IMR-90 (cell line): ENCODE measurements around the gene DSC2. TPM values are rescaled to one million over a fixed set of nuclear protein-coding genes. Genes with fewer than 3 reads are reported as not detected.

Source experiments
- ATAC-seq: fragments of 200-7000 bp; cut with Tn5 transposase; 2 replicates; pipeline ENCODE4 v1.9.1; 2020; ENCODE audit warnings: low read depth, mild to moderate bottlenecking, moderate library complexity
- BruUV-seq: library from RNA; stranded (reverse); fragments of 400-500 nt; replicated peaks from 2 replicates; lab custom pipeline; 2021; lab: Mats Ljungman, UMichigan
- CTCF ChIA-PET: fragments of 300-600 bp; formaldehyde crosslinking; extraction: SDS; loops from one replicate; lab custom pipeline; 2021; ENCODE audit warnings: antibody characterized with exemption; lab: Yijun Ruan, JAX
- POLR2A ChIA-PET: fragments of 300-600 bp; sonication (Branson Sonifier 250); formaldehyde crosslinking; loops from one replicate; lab custom pipeline; 2022; ENCODE audit warnings: antibody characterized with exemption; ENCODE audit not compliant: unreplicated experiment; lab: Charles Lee
- DNase-seq: peaks from one replicate; pipeline ENCODE4 v3.0.0; 2013
- H2AFZ ChIP-seq: replicated peaks from 2 replicates; pipeline ENCODE3; 2013; ENCODE audit warnings: low read length, mild to moderate bottlenecking; ENCODE audit not compliant: poor library complexity
- H2AK5ac ChIP-seq: 2 replicates; pipeline ENCODE4 v1.6.1; 2013; ENCODE audit warnings: low read depth, low read length, inconsistent platforms
- H2AK9ac ChIP-seq: replicated peaks from 2 replicates; pipeline ENCODE3; 2013; ENCODE audit warnings: mild to moderate bottlenecking, low read depth, low read length, moderate library complexity; ENCODE audit not compliant: poor library complexity
- H2BK120ac ChIP-seq: 2 replicates; pipeline ENCODE4 v1.6.1; 2013; ENCODE audit warnings: low read depth, low read length, inconsistent platforms
- H2BK15ac ChIP-seq: 3 replicates; pipeline ENCODE4 v1.6.1; 2013; ENCODE audit warnings: low read depth, low read length, inconsistent platforms
- H2BK20ac ChIP-seq: 2 replicates; pipeline ENCODE4 v1.6.1; 2013; ENCODE audit warnings: low read depth, mild to moderate bottlenecking, inconsistent platforms, low read length, moderate library complexity
- H2BK5ac ChIP-seq: 2 replicates; pipeline ENCODE4 v1.6.1; 2013; ENCODE audit warnings: mild to moderate bottlenecking, low read depth, low read length, inconsistent platforms; ENCODE audit not compliant: poor library complexity, severe bottlenecking
- H3K14ac ChIP-seq: replicated peaks from 2 replicates; pipeline ENCODE4 v1.6.1; 2013; ENCODE audit warnings: low read depth, low read length, inconsistent platforms
- H3K18ac ChIP-seq: 2 replicates; pipeline ENCODE4 v1.6.1; 2013; ENCODE audit warnings: low read depth, low read length, control low read depth
- H3K23ac ChIP-seq: 2 replicates; pipeline ENCODE4 v1.6.1; 2013; ENCODE audit warnings: low read depth, low read length, inconsistent platforms
- H3K27ac ChIP-seq: 2 replicates; pipeline ENCODE4 v1.5.1; 2013; ENCODE audit warnings: mild to moderate bottlenecking, control low read depth, low read length; ENCODE audit not compliant: insufficient read depth
- H3K27me3 ChIP-seq: 2 replicates; pipeline ENCODE4 v1.6.1; 2013; ENCODE audit warnings: low read length; ENCODE audit not compliant: control insufficient read depth, insufficient read depth
- H3K36me3 ChIP-seq: 2 replicates; pipeline ENCODE4 v1.6.1; 2013; ENCODE audit warnings: low read length, mixed read lengths; ENCODE audit not compliant: control insufficient read depth, insufficient read depth
- H3K4ac ChIP-seq: 2 replicates; pipeline ENCODE4 v1.6.1; 2013; ENCODE audit warnings: low read depth, low read length, inconsistent platforms
- H3K4me1 ChIP-seq: 2 replicates; pipeline ENCODE4 v1.6.1; 2013; ENCODE audit warnings: low read length, mixed read lengths; ENCODE audit not compliant: control insufficient read depth, insufficient read depth
- H3K4me2 ChIP-seq: 2 replicates; pipeline ENCODE4 v1.6.1; 2013; ENCODE audit warnings: low read depth, mild to moderate bottlenecking, control low read depth, low read length, moderate library complexity
- H3K4me3 ChIP-seq: 2 replicates; pipeline ENCODE4 v1.5.1; 2013; ENCODE audit warnings: low read depth, mild to moderate bottlenecking, control low read depth, low read length, moderate library complexity; ENCODE audit not compliant: insufficient read depth
- H3K56ac ChIP-seq: 2 replicates; pipeline ENCODE4 v1.6.1; 2013; ENCODE audit warnings: low read length, inconsistent platforms; ENCODE audit not compliant: insufficient read depth; ENCODE audit errors: extremely low read depth
- H3K79me1 ChIP-seq, 2 experiments: 2 replicates each; pipeline ENCODE4 v1.6.1; 2013; ENCODE audit warnings: low read length in 2 of 2, inconsistent platforms in 1 of 2, low read depth in 1 of 2
- H3K9ac ChIP-seq: 2 replicates; pipeline ENCODE4 v1.6.1; 2013; ENCODE audit warnings: low read depth, low read length, control low read depth
- H3K9me1 ChIP-seq: 2 replicates; pipeline ENCODE4 v1.6.1; 2013; ENCODE audit warnings: low read length, inconsistent platforms; ENCODE audit not compliant: insufficient read depth
- H3K9me3 ChIP-seq: 2 replicates; pipeline ENCODE4 v1.6.1; 2013; ENCODE audit warnings: low read length; ENCODE audit not compliant: control insufficient read depth, insufficient read depth
- H4K20me1 ChIP-seq: 2 replicates; pipeline ENCODE4 v1.6.1; 2013; ENCODE audit warnings: low read length, inconsistent platforms; ENCODE audit not compliant: insufficient read depth
- H4K5ac ChIP-seq: 2 replicates; pipeline ENCODE4 v1.6.1; 2013; ENCODE audit warnings: mild to moderate bottlenecking, low read depth, low read length, control low read depth
- H4K8ac ChIP-seq, 2 experiments: 2 replicates each; pipeline ENCODE4 v1.6.1; 2013; ENCODE audit warnings: low read depth in 2 of 2, low read length in 2 of 2, control low read depth in 1 of 2, inconsistent platforms in 1 of 2
- H4K91ac ChIP-seq: 2 replicates; pipeline ENCODE4 v1.6.1; 2013; ENCODE audit warnings: low read depth, low read length, inconsistent platforms; ENCODE audit not compliant: insufficient read depth
- CHD1 ChIP-seq: IDR thresholded peaks from 2 replicates; pipeline ENCODE4 v1.6.1; 2012; ENCODE audit warnings: low read depth, low read length, improper control_type of control experiment
- CTCF ChIP-seq: conservative IDR thresholded peaks from 2 replicates; pipeline ENCODE4 v1.5.1; 2012; ENCODE audit warnings: mild to moderate bottlenecking, low read depth, low read length, improper control_type of control experiment
- MAFK ChIP-seq: IDR thresholded peaks from 2 replicates; pipeline ENCODE4 v1.6.1; 2012; ENCODE audit warnings: low read depth, low read length, improper control_type of control experiment
- WGBS, 2 experiments: methylation state at CpG; one replicate each; pipeline versions ENCODE4 v1.1.5 to v1.1.7; 2013; ENCODE audit warnings: missing lambda C conversion rate in 2 of 2; ENCODE audit not compliant: insufficient read length in 1 of 2; ENCODE audit errors: extremely low coverage in 2 of 2; 5-methylcytosine and 5-hydroxymethylcytosine counted together
- dilution Hi-C: fragments of 300-500 bp; cut with HindIII; formaldehyde crosslinking; loops from one replicate; pipeline ENCODE4 v1.14.3; 2018; ENCODE audit warnings: low sequenced_read_pairs; ENCODE audit not compliant: unreplicated experiment
- in situ Hi-C: fragments of 300-500 bp; cut with MboI; formaldehyde crosslinking; loops from 3 replicates; pipeline ENCODE4 v1.14.3; 2019; ENCODE audit warnings: low sequenced_read_pairs, inconsistent platforms, mixed read lengths
- intact Hi-C: fragments of 100-400 bp; cut with micrococcal nuclease; formaldehyde crosslinking; loops from 2 replicates; pipeline ENCODE4 v1.10.0; 2022
- polyA plus RNA-seq, 3 experiments: library from polyadenylated mRNA; depleted of rRNA; stranded (reverse); fragments of >200 nt; gene quantifications; 2 replicates each; pipeline ENCODE4 v1.2.3, GENCODE V29; 2012; ENCODE audit warnings: low replicate concordance in 1 of 3
- total RNA-seq: library from RNA; depleted of rRNA; stranded (reverse); fragments of >200 nt; gene quantifications from 2 replicates; pipeline ENCODE4 v1.2.3, GENCODE V29; 2012

Gene DSC2
- total and polyA plus RNA-seq, 2 of the 4 experiments (the other 2 are of a cell fraction), result not detected

- Histone ChIP-seq H3K79me1 (no peaks in the 10 kb centered on the region), H4K5ac (no peak overlapping the region), H3K4me1 (no peaks in the 10 kb centered on the region), H3K4ac (no peak overlapping the region), H3K23ac (no peak overlapping the region), H3K27me3 (no peaks in the 10 kb centered on the region), H3K9me1 (no peaks in the 10 kb centered on the region), H3K36me3 (no peaks in the 10 kb centered on the region), H3K27ac (no peak overlapping the region), H3K14ac (no peak overlapping the region), H4K91ac (no peak overlapping the region), H2BK120ac (no peak overlapping the region), H3K4me3 (no peak overlapping the region), H2AK5ac (no peak overlapping the region), H3K9ac (no peak overlapping the region), H4K20me1 (no peaks in the 10 kb centered on the region), H2BK5ac (no peak overlapping the region), H3K9me3 (no peaks in the 10 kb centered on the region), H2BK15ac (no peak overlapping the region), H2BK20ac (no peak overlapping the region), H2AK9ac (no peak overlapping the region), H3K56ac (no peak overlapping the region), H4K8ac (no peak overlapping the region), H2AFZ (no peak overlapping the region), H3K4me2 (no peak overlapping the region), H3K18ac (no peak overlapping the region)
- intact Hi-C loops (no loop called here), dilution Hi-C loops (no loop called here), in situ Hi-C loops (no loop called here)
- BruUV-seq, result no TSS peak
- ATAC-seq (no peak), DNase-seq (no peak)
- TF ChIP-seq CTCF (no peak), CHD1 (no peak), MAFK (no peak)
- CTCF ChIA-PET, result no interaction called here
- WGBS, 2 experiments, result no CpG with 5 or more reads among the region's 5 CpGs
- POLR2A ChIA-PET, result no interaction called here
These were observed 45.2 kb downstream of the DSC2 start for GRCh38 chr18:31057051-31057450.
